PFSK-1 (cell line): Measurements from ENCODE around the gene R3HDML.

Experiments used
- POLR2AphosphoS5 ChIP-seq: IDR thresholded peaks from 2 replicates; pipeline ENCODE4 v1.6.1; 2012; ENCODE audit warnings: low read depth, mild to moderate bottlenecking, control low read depth, low read length, moderate library complexity
- SIN3A ChIP-seq: IDR thresholded peaks from 2 replicates; pipeline ENCODE4 v1.6.1; 2012; ENCODE audit warnings: mild to moderate bottlenecking, low read length, moderate library complexity, borderline replicate concordance; ENCODE audit not compliant: insufficient read depth

DNA sequence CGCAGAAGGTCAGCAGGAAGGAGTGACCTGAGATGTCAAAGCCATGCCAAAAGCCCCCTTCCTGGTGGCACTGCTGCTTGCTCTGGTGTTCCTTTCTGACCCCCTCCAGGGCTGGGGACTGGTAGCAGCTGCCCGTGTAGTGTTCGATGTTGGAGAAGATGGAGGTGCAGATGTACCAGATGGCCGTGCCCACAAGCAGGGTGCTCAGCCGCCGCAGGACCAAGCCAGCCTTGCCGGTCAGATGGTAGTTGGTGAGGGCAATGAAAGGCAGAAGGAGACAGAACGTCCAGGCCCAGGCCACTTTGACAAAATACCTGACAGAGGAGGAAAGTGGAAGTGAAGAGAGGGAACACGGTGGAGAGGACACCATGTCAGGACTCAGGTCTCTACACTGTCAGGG, 29.9 kb upstream of the R3HDML start:
- TF ChIP-seq POLR2AphosphoS5 (no peak), SIN3A (no peak)
